ENCODE measurements around the gene CD101. TPM values are rescaled to one million over a fixed set of nuclear protein-coding genes. Genes with fewer than 3 reads are reported as not detected.

The CD101 gene
- total and polyA plus RNA-seq, 7 donors: 0.03 to 1.0 (median 0.29) TPM; not detected in 1

DNA sequence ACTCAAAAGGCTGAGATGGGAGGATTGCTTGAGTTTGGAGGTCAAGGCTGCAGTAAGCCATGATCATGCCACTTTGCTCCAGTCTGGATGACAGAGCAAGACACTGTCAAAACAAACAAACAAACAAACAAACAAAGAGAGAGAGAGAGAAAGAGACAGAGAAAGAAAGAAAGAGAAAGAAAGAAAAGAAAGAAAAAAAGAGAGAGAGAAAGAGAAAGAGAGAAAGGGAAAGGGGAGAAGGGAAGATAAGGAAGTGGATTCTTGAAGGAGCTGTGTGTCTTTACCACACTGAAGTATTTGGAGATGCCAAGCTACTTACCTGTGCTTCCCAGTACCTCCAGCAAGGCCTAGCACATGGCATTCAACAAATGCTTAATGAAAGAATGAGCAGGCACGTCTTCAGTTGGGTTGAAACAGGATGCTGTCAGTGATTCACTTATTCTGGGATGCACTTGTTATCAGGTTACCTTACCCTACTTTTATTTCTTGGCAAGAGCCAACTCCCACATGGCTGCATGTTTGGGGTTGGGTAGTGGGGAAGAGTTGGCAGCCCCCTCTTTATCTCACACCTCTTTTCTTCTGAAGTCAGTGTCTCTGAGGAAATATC lies 28.8 kb downstream of the CD101 start:
- Histone ChIP-seq H3K4me3 (no peak overlapping the region), H3K36me3 (ENCODE audit: insufficient read depth in 1 of 2, low read depth in 1 of 2) (no peaks in the 10 kb centered on the region), H3K27ac (no peak overlapping the region), H3K4me1 (no peaks in the 10 kb centered on the region), H3K9me3 (no peaks in the 10 kb centered on the region), H3K27me3 (ENCODE audit: insufficient read depth in 3 of 3, low read length in 2 of 3) (no peaks in the 10 kb centered on the region)
- ATAC-seq: no peak
- no peak for DNase-seq
- no peak for TF ChIP-seq CTCF (IDR thresholded peaks at IDR 0.05)
- intact Hi-C loops (cut with DNase I): no loop called here
- WGBS, 3 donors: 26 to 39% (median 39%) methylated on average over 1 of the region's 1 CpG

- H3K36me3 ChIP-seq (ENCODE audit: insufficient read depth in 1 of 2, low read depth in 1 of 2): no peaks in the 10 kb centered on the region
- 89 to 91% (median 90%) methylated on average over 3 of the region's 3 CpGs for WGBS, 3 donors
- no peaks in the 10 kb centered on the region for H3K4me1 ChIP-seq
- ATAC-seq: no peak
- no peaks in the 10 kb centered on the region for H3K27me3 ChIP-seq (ENCODE audit: insufficient read depth in 3 of 3, low read length in 2 of 3)
- no peak overlapping the region for H3K27ac ChIP-seq
- intact Hi-C loops (cut with DNase I): no loop called here
- H3K9me3 ChIP-seq: no peaks in the 10 kb centered on the region
- TF ChIP-seq CTCF (IDR thresholded peaks at IDR 0.05): no peak
- H3K4me3 ChIP-seq: no peak overlapping the region
- no peak for DNase-seq
Measured at GRCh38 chr1:117032266-117032665, 30.7 kb downstream of the CD101 start.

DNA sequence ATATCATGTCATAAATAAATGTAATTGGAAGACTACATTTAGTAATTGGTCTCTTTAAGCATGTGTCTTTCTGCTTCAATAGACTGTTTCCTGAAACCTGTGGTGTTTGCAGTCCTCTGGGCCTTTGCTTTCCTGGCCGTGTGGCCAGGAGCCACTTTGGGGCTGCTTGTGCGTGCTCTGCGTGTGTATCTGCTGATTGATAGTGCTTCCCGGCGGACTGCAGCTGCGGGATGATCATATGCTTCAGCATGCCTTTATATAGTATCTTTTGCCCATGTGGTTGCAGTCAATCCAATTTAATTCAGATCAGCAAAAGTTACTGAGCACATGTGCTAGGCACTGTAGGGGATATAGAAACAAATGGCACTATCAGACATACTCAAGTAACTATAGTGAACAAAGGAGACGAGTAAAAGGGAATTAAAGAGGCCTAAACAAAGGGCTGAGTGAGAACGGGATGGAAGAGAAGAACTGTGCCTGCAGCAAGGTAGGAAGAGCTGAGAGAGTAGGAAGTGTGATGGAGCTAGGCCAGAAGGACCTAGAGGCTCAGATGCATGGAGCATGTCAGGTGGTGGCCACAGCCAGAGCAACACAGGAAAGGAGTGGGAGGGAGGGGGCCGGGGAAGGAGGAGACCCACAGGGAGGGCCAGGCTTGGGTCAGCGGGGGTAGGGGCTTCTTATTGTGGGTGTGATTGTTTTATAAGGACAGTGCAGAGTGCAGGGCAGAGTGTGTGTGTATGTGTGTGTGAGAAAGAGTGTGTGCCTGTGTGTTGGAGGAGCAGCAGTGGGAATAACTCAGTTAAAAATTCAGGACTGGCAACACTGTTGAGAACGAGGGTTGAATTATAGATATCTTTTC lies 31.4 kb downstream of the CD101 start:
- intact Hi-C loops (cut with DNase I): no loop called here
- Histone ChIP-seq H3K27me3 (ENCODE audit: insufficient read depth in 3 of 3, low read length in 2 of 3) (no peaks in the 10 kb centered on the region), H3K9me3 (no peaks in the 10 kb centered on the region), H3K36me3 (ENCODE audit: insufficient read depth in 1 of 2, low read depth in 1 of 2) (no peaks in the 10 kb centered on the region), H3K4me3 (no peak overlapping the region), H3K27ac (no peak overlapping the region), H3K4me1 (no peaks in the 10 kb centered on the region)
- no peak for DNase-seq
- WGBS, 3 donors: 71 to 74% (median 72%) methylated on average over 11 of the region's 11 CpGs
- no peak for TF ChIP-seq CTCF (IDR thresholded peaks at IDR 0.05)
- no peak for ATAC-seq

- DNase-seq (no peak), ATAC-seq (no peak)
- Histone ChIP-seq H3K27ac (no peak overlapping the region), H3K4me3 (no peak overlapping the region), H3K9me3 (no peaks in the 10 kb centered on the region), H3K36me3 (ENCODE audit: insufficient read depth in 1 of 2, low read depth in 1 of 2) (no peaks in the 10 kb centered on the region), H3K4me1 (no peaks in the 10 kb centered on the region), H3K27me3 (ENCODE audit: insufficient read depth in 3 of 3, low read length in 2 of 3) (no peaks in the 10 kb centered on the region)
- WGBS, 3 donors: 71 to 83% (median 78%) methylated on average over 7 of the region's 7 CpGs
- intact Hi-C loops (cut with DNase I): no loop called here
- no peak for TF ChIP-seq CTCF (IDR thresholded peaks at IDR 0.05)
Measured at GRCh38 chr1:117033772-117034171, 32.2 kb downstream of the CD101 start.

Measured in psoas muscle (tissue), 8 donors.